HEK293 (cell line): ENCODE measurements around the gene FOXE3.

Experiments used
- CTCF ChIA-PET: fragments of 350-600 bp; formaldehyde crosslinking; extraction: SDS; loops from one replicate; lab custom pipeline; 2021; ENCODE audit warnings: antibody characterized with exemption; lab: Yijun Ruan, JAX
- POLR2A ChIA-PET: fragments of 300-600 bp; formaldehyde crosslinking; extraction: SDS; loops from one replicate; lab custom pipeline; 2020; ENCODE audit warnings: antibody characterized with exemption, inconsistent platforms; lab: Yijun Ruan, JAX
- H3K27ac ChIP-seq: fragments of 200-500 bp; sonication (Bioruptor generic); 2 replicates; pipeline ENCODE4 v1.5.1; 2014; ENCODE audit warnings: low read depth, low read length, control low read depth, inconsistent platforms; ENCODE audit errors: extremely low read depth
- H3K36me3 ChIP-seq, 2 experiments: fragments of 200-500 bp in 1 of 2; sonication (Bioruptor generic) in 1 of 2; 1 replicate in 1 of 2; 2 replicates in 1 of 2; pipeline ENCODE4 v1.5.1; 2014 to 2017; ENCODE audit warnings: inconsistent platforms in 2 of 2, low read length in 2 of 2; ENCODE audit not compliant: control insufficient read depth in 2 of 2, insufficient read depth in 1 of 2
- H3K4me1 ChIP-seq: fragments of 200-500 bp; sonication (Bioruptor generic); 2 replicates; pipeline ENCODE4 v1.5.1; 2014; ENCODE audit warnings: mild to moderate bottlenecking, low read length, inconsistent platforms; ENCODE audit not compliant: control insufficient read depth, insufficient read depth
- H3K4me3 ChIP-seq: 2 replicates; pipeline ENCODE4 v1.5.1; 2011; ENCODE audit warnings: low read depth, mild to moderate bottlenecking, control low read depth, low read length, moderate library complexity
- H3K9me3 ChIP-seq: fragments of 200-500 bp; sonication (Bioruptor generic); 2 replicates; pipeline ENCODE4 v1.5.1; 2014; ENCODE audit warnings: low read depth, low read length, inconsistent platforms; ENCODE audit not compliant: control insufficient read depth, insufficient read depth
- CTCF ChIP-seq: fragments of 450-650 bp; formaldehyde crosslinking; IDR thresholded peaks from 2 replicates; pipeline ENCODE4 v1.5.1; 2016; ENCODE audit warnings: missing biosample characterization, missing genetic modification characterization
- IKZF3 ChIP-seq: fragments of 450-650 bp; IDR thresholded peaks from 2 replicates; pipeline ENCODE4 v1.5.0; 2018; ENCODE audit warnings: missing biosample characterization, mild to moderate bottlenecking, missing genetic modification characterization, moderate library complexity
- KLF16 ChIP-seq: fragments of 450-650 bp; formaldehyde crosslinking; IDR thresholded peaks from 2 replicates; pipeline ENCODE4 v1.5.1; 2017; ENCODE audit warnings: missing biosample characterization, missing genetic modification characterization
- PATZ1 ChIP-seq: fragments of 450-650 bp; formaldehyde crosslinking; IDR thresholded peaks from 2 replicates; pipeline ENCODE4 v1.5.1; 2016; ENCODE audit warnings: missing biosample characterization, missing genetic modification characterization
- PRDM1 ChIP-seq: fragments of 450-650 bp; formaldehyde crosslinking; IDR thresholded peaks from 2 replicates; pipeline ENCODE4; 2016; ENCODE audit warnings: missing biosample characterization, missing genetic modification characterization
- REST ChIP-seq: fragments of 450-650 bp; formaldehyde crosslinking; IDR thresholded peaks from 2 replicates; pipeline ENCODE4 v1.5.1; 2016; ENCODE audit warnings: missing biosample characterization, missing genetic modification characterization
- SP7 ChIP-seq: fragments of 450-650 bp; formaldehyde crosslinking; IDR thresholded peaks from 2 replicates; pipeline ENCODE4 v1.5.1; 2016; ENCODE audit warnings: missing biosample characterization, missing genetic modification characterization
- TRIM28 ChIP-seq: IDR thresholded peaks from 2 replicates; pipeline ENCODE4 v1.6.1; 2011; ENCODE audit warnings: low read length, control low read depth, borderline replicate concordance
- ZBTB17 ChIP-seq: fragments of 450-650 bp; formaldehyde crosslinking; IDR thresholded peaks from 2 replicates; pipeline ENCODE4 v1.5.1; 2016; ENCODE audit warnings: missing biosample characterization, missing genetic modification characterization
- ZBTB44 ChIP-seq: fragments of 450-650 bp; IDR thresholded peaks from 2 replicates; pipeline ENCODE4 v1.5.1; 2018; ENCODE audit warnings: missing biosample characterization, mild to moderate bottlenecking, missing genetic modification characterization
- ZNF341 ChIP-seq: fragments of 450-650 bp; formaldehyde crosslinking; IDR thresholded peaks from 2 replicates; pipeline ENCODE4; 2016; ENCODE audit warnings: low read depth, missing biosample characterization, missing genetic modification characterization
- ZNF48 ChIP-seq: fragments of 450-650 bp; formaldehyde crosslinking; IDR thresholded peaks from 2 replicates; pipeline ENCODE4 v1.5.1; 2016; ENCODE audit warnings: missing biosample characterization, missing genetic modification characterization
- ZNF580 ChIP-seq: fragments of 450-650 bp; formaldehyde crosslinking; IDR thresholded peaks from 2 replicates; pipeline ENCODE4 v1.5.1; 2016; ENCODE audit warnings: missing biosample characterization, missing genetic modification characterization
- ZNF654 ChIP-seq: fragments of 450-650 bp; formaldehyde crosslinking; IDR thresholded peaks from 2 replicates; pipeline ENCODE4 v1.5.1; 2016; ENCODE audit warnings: low read depth, missing biosample characterization, missing genetic modification characterization
- ZNF707 ChIP-seq: fragments of 450-650 bp; formaldehyde crosslinking; IDR thresholded peaks from 2 replicates; pipeline ENCODE4 v1.5.1; 2016; ENCODE audit warnings: missing biosample characterization, missing genetic modification characterization
- ZSCAN4 ChIP-seq: fragments of 450-650 bp; formaldehyde crosslinking; IDR thresholded peaks from 2 replicates; pipeline ENCODE4 v1.5.1; 2017; ENCODE audit warnings: missing biosample characterization, missing genetic modification characterization

Gene FOXE3

GRCh38 chr1:47445823-47446550 lies 29.9 kb downstream of the FOXE3 start (continued):
- no peak for TF ChIP-seq KLF16 (tag by site-specific recombination)
- no peak for TF ChIP-seq ZNF48 (tag by site-specific recombination)
- TF ChIP-seq SP7 (tag by site-specific recombination), result no peak
- TF ChIP-seq PRDM1, result no peak
- no peak for TF ChIP-seq PATZ1 (tag by site-specific recombination)

GRCh38 chr1:47448462-47449222 lies 32.6 kb downstream of the FOXE3 start:
- no peaks in the 10 kb centered on the region for H3K36me3 ChIP-seq
- H3K9me3 ChIP-seq, result no peaks in the 10 kb centered on the region
- H3K27ac ChIP-seq, result no peak overlapping the region
- ChIA-PET CTCF (interaction anchor here (0.6 to 2.2 kb wide), 8 partner anchors 10 to 827 kb away, joined by 3 to 12 read pairs (median 3); partner anchors contain the start of gene FOXD2), POLR2A (interaction anchor here (0.9 kb wide), 1 partner anchor 11 kb away, joined by 9 read pairs; the partner anchor contains the start of gene FOXD2)
- peak; percentile 95 for TF ChIP-seq ZNF341 (tag by site-specific recombination)
- TF ChIP-seq ZBTB17 (tag by site-specific recombination), result no peak
- TF ChIP-seq REST (tag by site-specific recombination), result no peak
- no peak for TF ChIP-seq ZNF48 (tag by site-specific recombination)
- peak; percentile 92 for TF ChIP-seq ZSCAN4 (tag by site-specific recombination)
- TF ChIP-seq ZBTB44 (tag by site-specific recombination), result no peak
- H3K4me1 ChIP-seq, result no peaks in the 10 kb centered on the region
- no peak overlapping the region for H3K4me3 ChIP-seq

- Histone ChIP-seq H3K4me3 (no peak overlapping the region), H3K4me1 (no peaks in the 10 kb centered on the region), H3K36me3 (no peaks in the 10 kb centered on the region), H3K9me3 (no peaks in the 10 kb centered on the region), H3K27ac (no peak overlapping the region)
- TF ChIP-seq ZNF707 (tag by site-specific recombination) (no peak), CTCF (tag by site-specific recombination) (peak; percentile 19; the same call in 1 of the 2 replicates), ZNF654 (tag by site-specific recombination) (0 out of 2 replicates have a peak, but pooled peaks have one; percentile 22), ZNF48 (tag by site-specific recombination) (no peak), ZNF580 (peak; percentile 51; the same call in 1 of the 2 replicates), TRIM28 (0 out of 2 replicates have a peak, but pooled peaks have one; percentile 15), IKZF3 (tag by site-specific recombination) (peak; percentile 26; the same call in 1 of the 2 replicates)
- ChIA-PET POLR2A (interaction anchor here (1.0 kb wide), 1 partner anchor 12 kb away, joined by 3 read pairs; the partner anchor contains the start of gene FOXD2), CTCF (interaction anchor here (0.5 to 2.2 kb wide), 10 partner anchors 9 to 1420 kb away, joined by 3 to 12 read pairs (median 3); partner anchors contain the start of gene FOXD2)
Observed at GRCh38 chr1:47449822-47450552, 33.9 kb downstream of the FOXE3 start.
